ENCODE results near the gene FCHSD2.

The FCHSD2 gene

DNA sequence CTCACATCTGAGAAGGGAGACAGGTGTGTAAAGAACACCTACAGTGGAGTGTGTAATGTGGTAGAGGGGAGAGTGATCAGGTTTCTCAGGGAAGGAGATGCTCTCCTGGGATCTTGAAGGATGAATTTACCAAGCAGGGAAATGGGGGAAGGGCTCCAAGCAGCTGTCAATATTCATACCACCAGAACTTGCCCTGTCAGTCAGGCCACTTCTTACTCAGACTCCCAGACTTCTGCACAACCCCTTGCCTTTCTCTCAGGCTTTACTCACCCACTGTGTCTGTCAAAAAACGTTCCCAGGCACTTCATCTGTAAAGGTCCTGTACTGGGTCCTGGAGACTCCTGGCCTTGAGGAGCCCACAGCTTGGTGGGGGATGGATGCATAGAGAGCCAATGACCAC lies 14.0 kb upstream of the FCHSD2 start:
- no peak for DNase-seq (ENCODE audit: insufficient read length, low spot score)
- TF ChIP-seq TAF1 (IDR thresholded peaks at IDR 0.05; ENCODE audit: low read depth, low read length) (no peak), POLR2AphosphoS5 (IDR thresholded peaks at IDR 0.05; ENCODE audit: low read depth, low read length) (no peak), POU2F2 (IDR thresholded peaks at IDR 0.05; ENCODE audit: low read depth, low read length) (no peak), SPI1 (IDR thresholded peaks at IDR 0.05; ENCODE audit: low read depth, low read length) (no peak), POLR2A (IDR thresholded peaks at IDR 0.05; ENCODE audit: low read depth, low read length) (no peak), PAX5 (IDR thresholded peaks at IDR 0.05; ENCODE audit: insufficient read depth, low read length, severe bottlenecking) (no peak)
- peak; percentile 58 for FAIRE-seq

GRCh38 chr11:73155102-73155501 lies 13.0 kb upstream of the FCHSD2 start:
- FAIRE-seq, result no peak
- no peak for DNase-seq (ENCODE audit: insufficient read length, low spot score)
- TF ChIP-seq POLR2AphosphoS5 (IDR thresholded peaks at IDR 0.05; ENCODE audit: low read depth, low read length), result no peak
- no peak for TF ChIP-seq TAF1 (IDR thresholded peaks at IDR 0.05; ENCODE audit: low read depth, low read length)
- TF ChIP-seq POLR2A (IDR thresholded peaks at IDR 0.05; ENCODE audit: low read depth, low read length), result no peak
- TF ChIP-seq SPI1 (IDR thresholded peaks at IDR 0.05; ENCODE audit: low read depth, low read length), result no peak
- no peak for TF ChIP-seq PAX5 (IDR thresholded peaks at IDR 0.05; ENCODE audit: insufficient read depth, low read length, severe bottlenecking)
- TF ChIP-seq POU2F2 (IDR thresholded peaks at IDR 0.05; ENCODE audit: low read depth, low read length), result no peak

DNA sequence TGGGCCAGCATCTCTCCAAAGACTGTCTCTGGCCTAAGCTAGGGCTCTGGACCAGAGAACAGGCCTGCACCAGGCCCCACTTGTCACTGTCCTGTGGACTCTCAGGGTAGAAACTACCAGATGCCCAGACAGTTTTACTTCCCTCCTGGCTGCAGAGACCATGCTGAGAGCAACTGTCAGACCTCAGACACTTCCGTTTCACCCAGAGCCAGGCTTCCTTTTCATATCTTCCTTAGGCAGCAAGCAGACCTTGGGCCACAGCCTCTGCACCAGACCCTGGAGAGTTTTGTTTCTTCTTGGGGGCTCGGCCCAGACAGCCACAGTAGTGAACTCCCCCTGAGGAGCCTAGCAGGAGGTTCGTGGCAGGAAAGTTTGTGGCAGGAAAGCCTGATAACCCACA lies 12.1 kb upstream of the FCHSD2 start:
- TF ChIP-seq POU2F2 (IDR thresholded peaks at IDR 0.05; ENCODE audit: low read depth, low read length), result no peak
- peak; percentile 59 for TF ChIP-seq POLR2AphosphoS5 (IDR thresholded peaks at IDR 0.05; ENCODE audit: low read depth, low read length)
- TF ChIP-seq SPI1 (IDR thresholded peaks at IDR 0.05; ENCODE audit: low read depth, low read length), result peak; percentile 88
- peak; percentile 31; the same call in 1 of the 2 replicates for TF ChIP-seq TAF1 (IDR thresholded peaks at IDR 0.05; ENCODE audit: low read depth, low read length)
- DNase-seq (ENCODE audit: insufficient read length, low spot score), result no peak
- peak; percentile 91 for FAIRE-seq

GRCh38 chr11:73152861-73153483 lies 10.9 kb upstream of the FCHSD2 start:
- FAIRE-seq (peak; percentile 90), DNase-seq (ENCODE audit: insufficient read length, low spot score) (no peak)
- TF ChIP-seq POLR2AphosphoS5 (IDR thresholded peaks at IDR 0.05; ENCODE audit: low read depth, low read length) (peak; percentile 88), SPI1 (IDR thresholded peaks at IDR 0.05; ENCODE audit: low read depth, low read length) (peak; percentile 100), PAX5 (IDR thresholded peaks at IDR 0.05; ENCODE audit: insufficient read depth, low read length, severe bottlenecking) (no peak), POU2F2 (IDR thresholded peaks at IDR 0.05; ENCODE audit: low read depth, low read length) (peak; percentile 85), POLR2A (IDR thresholded peaks at IDR 0.05; ENCODE audit: low read depth, low read length) (peak; percentile 50), TAF1 (IDR thresholded peaks at IDR 0.05; ENCODE audit: low read depth, low read length) (peak; percentile 87)

DNA sequence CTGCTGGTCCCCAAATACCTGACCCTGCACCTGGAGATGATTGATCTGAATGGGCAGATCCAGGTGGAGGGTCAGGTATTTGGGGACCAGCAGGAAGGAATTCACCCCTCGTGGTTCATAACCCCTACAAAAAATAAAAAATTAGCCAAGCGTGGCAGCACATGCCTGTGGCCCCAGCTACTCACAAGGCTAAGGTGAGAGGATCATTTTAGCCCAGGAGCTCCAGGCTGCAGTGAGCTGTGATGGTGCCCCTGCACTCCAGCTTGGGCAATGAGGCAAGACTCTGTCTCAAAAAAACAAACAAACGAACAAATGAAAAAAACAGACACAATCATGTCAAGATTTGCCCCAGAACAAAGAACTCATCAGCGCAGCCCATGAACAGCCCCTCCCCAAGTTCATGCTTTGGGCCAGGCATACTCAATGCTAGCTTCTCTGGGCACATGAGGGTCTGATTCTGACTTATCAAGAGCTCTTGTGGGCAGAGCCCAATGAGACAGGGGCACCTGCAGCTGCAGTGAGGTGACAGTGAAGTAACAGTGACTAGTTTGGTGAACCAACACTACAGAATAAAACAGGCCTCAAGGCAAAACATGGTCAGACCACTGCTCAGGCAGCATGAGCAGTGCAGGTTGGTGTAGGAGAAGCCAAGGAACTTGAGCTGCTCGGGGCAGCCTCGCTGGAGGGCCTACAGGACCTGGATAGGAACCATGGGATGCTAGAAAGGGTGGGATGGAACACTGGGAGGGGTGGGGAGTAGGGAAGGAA lies 10.2 kb upstream of the FCHSD2 start:
- TF ChIP-seq SPI1 (IDR thresholded peaks at IDR 0.05; ENCODE audit: low read depth, low read length) (no peak), PAX5 (IDR thresholded peaks at IDR 0.05; ENCODE audit: insufficient read depth, low read length, severe bottlenecking) (peak; percentile 86), TAF1 (IDR thresholded peaks at IDR 0.05; ENCODE audit: low read depth, low read length) (no peak)
- no peak for DNase-seq (ENCODE audit: insufficient read length, low spot score)
- no peak for FAIRE-seq

DNA sequence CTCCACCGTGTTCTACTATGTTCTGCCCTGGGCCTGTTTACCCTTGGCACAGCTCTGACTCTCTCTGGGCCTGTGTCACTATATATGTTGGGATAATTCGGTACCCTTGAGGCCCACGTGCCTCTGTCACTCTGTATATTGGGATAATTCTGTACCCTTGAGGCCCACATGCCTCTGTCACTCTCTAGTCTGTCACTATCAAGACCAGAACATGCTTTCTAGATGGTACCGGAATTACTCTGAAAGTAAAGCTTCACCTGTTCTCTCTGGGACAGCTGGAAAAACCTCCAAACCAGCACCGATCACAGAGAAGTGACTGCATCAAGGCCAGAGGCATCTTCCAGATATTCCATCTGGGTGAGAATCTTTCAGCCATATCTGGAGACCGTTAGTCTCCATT lies 9.3 kb upstream of the FCHSD2 start:
- no peak for DNase-seq (ENCODE audit: insufficient read length, low spot score)
- FAIRE-seq, result no peak
- no peak for TF ChIP-seq PAX5 (IDR thresholded peaks at IDR 0.05; ENCODE audit: insufficient read depth, low read length, severe bottlenecking)
- TF ChIP-seq POLR2AphosphoS5 (IDR thresholded peaks at IDR 0.05; ENCODE audit: low read depth, low read length), result no peak
- no peak for TF ChIP-seq SPI1 (IDR thresholded peaks at IDR 0.05; ENCODE audit: low read depth, low read length)
- no peak for TF ChIP-seq POU2F2 (IDR thresholded peaks at IDR 0.05; ENCODE audit: low read depth, low read length)

GRCh38 chr11:73149105-73149504 lies 7.0 kb upstream of the FCHSD2 start:
- DNase-seq (ENCODE audit: insufficient read length, low spot score) (no peak), FAIRE-seq (no peak)
- no peak for TF ChIP-seq TAF1 (IDR thresholded peaks at IDR 0.05; ENCODE audit: low read depth, low read length)
- no peak for TF ChIP-seq POU2F2 (IDR thresholded peaks at IDR 0.05; ENCODE audit: low read depth, low read length)
- TF ChIP-seq PAX5 (IDR thresholded peaks at IDR 0.05; ENCODE audit: insufficient read depth, low read length, severe bottlenecking), result no peak
- no peak for TF ChIP-seq POLR2A (IDR thresholded peaks at IDR 0.05; ENCODE audit: low read depth, low read length)

- FAIRE-seq (no peak), DNase-seq (ENCODE audit: insufficient read length, low spot score) (no peak)
- no peak for TF ChIP-seq SPI1 (IDR thresholded peaks at IDR 0.05; ENCODE audit: low read depth, low read length)
- no peak for TF ChIP-seq POU2F2 (IDR thresholded peaks at IDR 0.05; ENCODE audit: low read depth, low read length)
- TF ChIP-seq TAF1 (IDR thresholded peaks at IDR 0.05; ENCODE audit: low read depth, low read length), result no peak
- no peak for TF ChIP-seq POLR2A (IDR thresholded peaks at IDR 0.05; ENCODE audit: low read depth, low read length)
Observed at GRCh38 chr11:73147771-73148681, 5.9 kb upstream of the FCHSD2 start.

GRCh38 chr11:73145986-73146575 lies 4.0 kb upstream of the FCHSD2 start:
- DNase-seq (ENCODE audit: insufficient read length, low spot score) (no peak), FAIRE-seq (no peak)
- TF ChIP-seq POLR2A (IDR thresholded peaks at IDR 0.05; ENCODE audit: low read depth, low read length), result no peak
- TF ChIP-seq POU2F2 (IDR thresholded peaks at IDR 0.05; ENCODE audit: low read depth, low read length), result no peak
- TF ChIP-seq TAF1 (IDR thresholded peaks at IDR 0.05; ENCODE audit: low read depth, low read length), result no peak
- TF ChIP-seq SPI1 (IDR thresholded peaks at IDR 0.05; ENCODE audit: low read depth, low read length), result no peak
- no peak for TF ChIP-seq PAX5 (IDR thresholded peaks at IDR 0.05; ENCODE audit: insufficient read depth, low read length, severe bottlenecking)
- TF ChIP-seq POLR2AphosphoS5 (IDR thresholded peaks at IDR 0.05; ENCODE audit: low read depth, low read length), result no peak

All from GM12891 (cell line).